Mucosa of rectum (tissue), 2 donors: ENCODE data around the gene PTX3.

ENCODE experiments used
- H3K27ac ChIP-seq, 2 donors: one replicate each; pipeline ENCODE4 v1.7.0; 2013; ENCODE audit warnings: inconsistent platforms in 2 of 2, low read depth in 2 of 2, low read length in 2 of 2
- H3K27me3 ChIP-seq, 2 donors: one replicate each; pipeline ENCODE4 v1.7.0; 2013; ENCODE audit warnings: low read length in 2 of 2; ENCODE audit not compliant: control insufficient read depth in 2 of 2, insufficient read depth in 2 of 2
- H3K36me3 ChIP-seq, 2 donors: one replicate each; pipeline ENCODE4 v1.7.0; 2013; ENCODE audit warnings: low read length in 2 of 2; ENCODE audit not compliant: control insufficient read depth in 2 of 2, insufficient read depth in 2 of 2
- H3K4me1 ChIP-seq, 2 donors: one replicate each; pipeline ENCODE4 v1.7.0; 2013; ENCODE audit warnings: low read length in 2 of 2, mild to moderate bottlenecking in 1 of 2; ENCODE audit not compliant: control insufficient read depth in 2 of 2, insufficient read depth in 2 of 2
- H3K4me3 ChIP-seq, 2 donors: one replicate each; pipeline ENCODE4 v1.7.0; 2013; ENCODE audit warnings: low read length in 2 of 2
- H3K9ac ChIP-seq, 2 donors: one replicate each; pipeline ENCODE4 v1.7.0; 2013; ENCODE audit warnings: low read length in 2 of 2, low read depth in 1 of 2, mild to moderate bottlenecking in 1 of 2
- H3K9me3 ChIP-seq, 2 donors: one replicate each; pipeline ENCODE4 v1.7.0; 2013; ENCODE audit warnings: low read length in 2 of 2; ENCODE audit not compliant: control insufficient read depth in 2 of 2
- donor health status: healthy.
- donor health status: Normal muscosa, but diverticular disease.

Gene PTX3

GRCh38 chr3:157436583-157437291 is at the start of gene PTX3:
TSS of gene PTX3 (plus strand) at chr3:157436850. CDS start at chr3:157436934, 84 bp downstream.
- no peaks in the 10 kb centered on the region for H3K36me3 ChIP-seq
- H3K9me3 ChIP-seq: no peaks in the 10 kb centered on the region
- H3K27me3 ChIP-seq: peaks cover 0 to 9% of the 10 kb centered on the region in 2 donors
- H3K9ac ChIP-seq: peak within 1 kb of the TSS in 1 of 2 donors; percentile 51
- H3K4me1 ChIP-seq: peaks cover 0 to 5% of the 10 kb centered on the region in 2 donors
- peak within 1 kb of the TSS; percentile 56 to 84 for H3K4me3 ChIP-seq
- H3K27ac ChIP-seq: peak within 1 kb of the TSS; percentile 19 to 25

GRCh38 chr3:157387708-157388435 is 48.8 kb upstream of the PTX3 start:
- no peaks in the 10 kb centered on the region for H3K27me3 ChIP-seq
- no peak overlapping the region for H3K9ac ChIP-seq
- no peak overlapping the region for H3K4me3 ChIP-seq
- no peaks in the 10 kb centered on the region for H3K4me1 ChIP-seq
- no peaks in the 10 kb centered on the region for H3K36me3 ChIP-seq
- H3K27ac ChIP-seq: no peak overlapping the region
- no peaks in the 10 kb centered on the region for H3K9me3 ChIP-seq

- Histone ChIP-seq H3K9ac (no peak overlapping the region), H3K36me3 (no peaks in the 10 kb centered on the region), H3K4me1 (no peaks in the 10 kb centered on the region), H3K4me3 (no peak overlapping the region), H3K27ac (no peak overlapping the region), H3K27me3 (no peaks in the 10 kb centered on the region), H3K9me3 (no peaks in the 10 kb centered on the region)
These were observed 47.7 kb upstream of the PTX3 start for GRCh38 chr3:157388976-157389375.

GRCh38 chr3:157390713-157391515 is 45.7 kb upstream of the PTX3 start:
- Histone ChIP-seq H3K36me3 (no peaks in the 10 kb centered on the region), H3K27ac (no peak overlapping the region), H3K9ac (no peak overlapping the region), H3K4me1 (no peaks in the 10 kb centered on the region), H3K27me3 (no peaks in the 10 kb centered on the region), H3K9me3 (no peaks in the 10 kb centered on the region), H3K4me3 (no peak overlapping the region)

- Histone ChIP-seq H3K27me3 (no peaks in the 10 kb centered on the region), H3K27ac (no peak overlapping the region), H3K4me1 (no peaks in the 10 kb centered on the region), H3K9ac (no peak overlapping the region), H3K4me3 (no peak overlapping the region), H3K9me3 (no peaks in the 10 kb centered on the region), H3K36me3 (no peaks in the 10 kb centered on the region)
These were observed 44.5 kb upstream of the PTX3 start for GRCh38 chr3:157392104-157392503.

GRCh38 chr3:157393113-157393512 is 43.5 kb upstream of the PTX3 start:
- no peaks in the 10 kb centered on the region for H3K4me1 ChIP-seq
- no peaks in the 10 kb centered on the region for H3K27me3 ChIP-seq
- no peaks in the 10 kb centered on the region for H3K9me3 ChIP-seq
- H3K36me3 ChIP-seq: no peaks in the 10 kb centered on the region
- no peak overlapping the region for H3K9ac ChIP-seq
- no peak overlapping the region for H3K27ac ChIP-seq
- no peak overlapping the region for H3K4me3 ChIP-seq

- Histone ChIP-seq H3K9me3 (no peaks in the 10 kb centered on the region), H3K4me3 (no peak overlapping the region), H3K9ac (no peak overlapping the region), H3K27me3 (no peaks in the 10 kb centered on the region), H3K4me1 (no peaks in the 10 kb centered on the region), H3K27ac (no peak overlapping the region), H3K36me3 (no peaks in the 10 kb centered on the region)
These were observed 42.2 kb upstream of the PTX3 start for GRCh38 chr3:157394411-157394810.

- H3K36me3 ChIP-seq: no peaks in the 10 kb centered on the region
- H3K27me3 ChIP-seq: no peaks in the 10 kb centered on the region
- H3K27ac ChIP-seq: no peak overlapping the region
- H3K4me1 ChIP-seq: no peaks in the 10 kb centered on the region
- H3K9ac ChIP-seq: no peak overlapping the region
- H3K4me3 ChIP-seq: no peak overlapping the region
- H3K9me3 ChIP-seq: no peaks in the 10 kb centered on the region
These were observed 38.1 kb upstream of the PTX3 start for GRCh38 chr3:157398598-157398997.

- Histone ChIP-seq H3K9me3 (no peaks in the 10 kb centered on the region), H3K4me1 (no peaks in the 10 kb centered on the region), H3K27me3 (no peaks in the 10 kb centered on the region), H3K36me3 (no peaks in the 10 kb centered on the region), H3K27ac (no peak overlapping the region), H3K9ac (no peak overlapping the region), H3K4me3 (no peak overlapping the region)
These were observed 32.3 kb upstream of the PTX3 start for GRCh38 chr3:157404381-157404780.

- no peaks in the 10 kb centered on the region for H3K9me3 ChIP-seq
- H3K4me1 ChIP-seq: no peaks in the 10 kb centered on the region
- H3K36me3 ChIP-seq: no peaks in the 10 kb centered on the region
- H3K4me3 ChIP-seq: no peak overlapping the region
- no peaks in the 10 kb centered on the region for H3K27me3 ChIP-seq
- no peak overlapping the region for H3K27ac ChIP-seq
- no peak overlapping the region for H3K9ac ChIP-seq
These were observed 31.2 kb upstream of the PTX3 start for GRCh38 chr3:157405457-157405856.
